ENCODE measurements around the gene NUP133.

The NUP133 gene

GRCh38 chr1:229461032-229461668 is 47.0 kb downstream of the NUP133 start:
- TF ChIP-seq, protein P1, sequence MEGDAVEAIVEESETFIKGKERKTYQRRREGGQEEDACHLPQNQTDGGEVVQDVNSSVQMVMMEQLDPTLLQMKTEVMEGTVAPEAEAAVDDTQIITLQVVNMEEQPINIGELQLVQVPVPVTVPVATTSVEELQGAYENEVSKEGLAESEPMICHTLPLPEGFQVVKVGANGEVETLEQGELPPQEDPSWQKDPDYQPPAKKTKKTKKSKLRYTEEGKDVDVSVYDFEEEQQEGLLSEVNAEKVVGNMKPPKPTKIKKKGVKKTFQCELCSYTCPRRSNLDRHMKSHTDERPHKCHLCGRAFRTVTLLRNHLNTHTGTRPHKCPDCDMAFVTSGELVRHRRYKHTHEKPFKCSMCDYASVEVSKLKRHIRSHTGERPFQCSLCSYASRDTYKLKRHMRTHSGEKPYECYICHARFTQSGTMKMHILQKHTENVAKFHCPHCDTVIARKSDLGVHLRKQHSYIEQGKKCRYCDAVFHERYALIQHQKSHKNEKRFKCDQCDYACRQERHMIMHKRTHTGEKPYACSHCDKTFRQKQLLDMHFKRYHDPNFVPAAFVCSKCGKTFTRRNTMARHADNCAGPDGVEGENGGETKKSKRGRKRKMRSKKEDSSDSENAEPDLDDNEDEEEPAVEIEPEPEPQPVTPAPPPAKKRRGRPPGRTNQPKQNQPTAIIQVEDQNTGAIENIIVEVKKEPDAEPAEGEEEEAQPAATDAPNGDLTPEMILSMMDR (IDR thresholded peaks at IDR 0.05; ENCODE audit: low read depth, low read length, missing control alignments) = no peak
- in situ Hi-C loops (cut with HindIII; ENCODE audit: low sequenced_read_pairs) = no loop called here
- DNase-seq (ENCODE audit: low read depth) = no peak
- no peak overlapping the region for H3K4me3 ChIP-seq (ENCODE audit: low read depth, low read length)

DNA sequence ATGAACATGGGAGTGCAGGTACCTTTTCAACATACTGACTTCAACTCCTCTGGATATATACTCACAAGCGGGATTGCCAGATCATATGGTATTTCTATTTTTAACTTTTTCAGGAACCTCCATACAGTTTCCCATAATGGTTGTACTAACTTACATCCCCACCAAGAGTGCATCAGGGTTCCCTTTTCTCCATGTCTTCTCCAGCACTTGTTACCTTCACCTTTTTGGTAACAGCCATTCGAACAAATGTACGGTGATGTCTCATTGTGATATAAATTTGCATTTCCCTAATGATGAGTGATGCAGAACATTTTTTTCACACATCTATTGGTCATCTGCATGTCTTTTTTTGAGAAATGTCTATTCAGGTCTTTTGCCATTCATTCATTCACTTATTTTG is 48.3 kb downstream of the NUP133 start:
- no peak for DNase-seq (ENCODE audit: low read depth)
- TF ChIP-seq, protein P1 (IDR thresholded peaks at IDR 0.05; ENCODE audit: low read depth, low read length, missing control alignments) = no peak
- H3K4me3 ChIP-seq (ENCODE audit: low read depth, low read length) = no peak overlapping the region
- in situ Hi-C loops (cut with HindIII; ENCODE audit: low sequenced_read_pairs) = no loop called here

GRCh38 chr1:229457436-229457835 is 50.7 kb downstream of the NUP133 start:
- no peak overlapping the region for H3K4me3 ChIP-seq (ENCODE audit: low read depth, low read length)
- in situ Hi-C loops (cut with HindIII; ENCODE audit: low sequenced_read_pairs) = no loop called here
- TF ChIP-seq, protein P1 (IDR thresholded peaks at IDR 0.05; ENCODE audit: low read depth, low read length, missing control alignments) = no peak
- DNase-seq (ENCODE audit: low read depth) = no peak

- TF ChIP-seq, protein P1 (IDR thresholded peaks at IDR 0.05; ENCODE audit: low read depth, low read length, missing control alignments) = no peak
- H3K4me3 ChIP-seq (ENCODE audit: low read depth, low read length) = no peak overlapping the region
- DNase-seq (ENCODE audit: low read depth) = no peak
- in situ Hi-C loops (cut with HindIII; ENCODE audit: low sequenced_read_pairs) = no loop called here
These were observed 52.1 kb downstream of the NUP133 start for GRCh38 chr1:229456016-229456415.

- TF ChIP-seq, protein P1 (IDR thresholded peaks at IDR 0.05; ENCODE audit: low read depth, low read length, missing control alignments) = no peak
- no peak for DNase-seq (ENCODE audit: low read depth)
- in situ Hi-C loops (cut with HindIII; ENCODE audit: low sequenced_read_pairs) = no loop called here
- H3K4me3 ChIP-seq (ENCODE audit: low read depth, low read length) = no peak overlapping the region
These were observed 54.1 kb downstream of the NUP133 start for GRCh38 chr1:229454056-229454455.

- TF ChIP-seq, protein P1 (IDR thresholded peaks at IDR 0.05; ENCODE audit: low read depth, low read length, missing control alignments) = peak; percentile 62
- in situ Hi-C loops (cut with HindIII; ENCODE audit: low sequenced_read_pairs) = no loop called here
- H3K4me3 ChIP-seq (ENCODE audit: low read depth, low read length) = no peak overlapping the region
- DNase-seq (ENCODE audit: low read depth) = no peak
These were observed 55.0 kb downstream of the NUP133 start for GRCh38 chr1:229452956-229453801.

Data from astrocyte of the cerebellum (primary cell).